Colon (tissue), 2 donors: ENCODE data around the gene HCN4.

ENCODE experiments used
- FAIRE-seq: peaks from 2 replicates; lab custom pipeline; 2012; peaks lifted over from hg19 to GRCh38; lab: Jason Lieb, UNC
- donor health status: control.
- donor health status: control.

Gene HCN4

GRCh38 chr15:73378089-73378488 is 9.3 kb upstream of the HCN4 start:
- FAIRE-seq = no peak

- FAIRE-seq = no peak
Observed at GRCh38 chr15:73375755-73376305, 7.1 kb upstream of the HCN4 start.

GRCh38 chr15:73375012-73375411 is 6.3 kb upstream of the HCN4 start:
- no peak for FAIRE-seq

GRCh38 chr15:73374604-73375003 is 5.8 kb upstream of the HCN4 start:
- no peak for FAIRE-seq

GRCh38 chr15:73373221-73373620 is 4.5 kb upstream of the HCN4 start:
- FAIRE-seq = no peak

GRCh38 chr15:73371812-73372211 is 3.1 kb upstream of the HCN4 start:
- no peak for FAIRE-seq

GRCh38 chr15:73370151-73370550 is 1.4 kb upstream of the HCN4 start:
- FAIRE-seq = no peak

- FAIRE-seq = no peak
Observed at GRCh38 chr15:73369154-73369694, 466 bp upstream of the HCN4 start.

- FAIRE-seq = no peak
Observed at GRCh38 chr15:73367624-73368300, 996 bp downstream of the HCN4 start.

GRCh38 chr15:73366766-73367623 is 1.8 kb downstream of the HCN4 start:
- no peak for FAIRE-seq

GRCh38 chr15:73364070-73364469 is 4.7 kb downstream of the HCN4 start:
- FAIRE-seq = no peak

- FAIRE-seq = no peak
Observed at GRCh38 chr15:73362900-73363299, 5.9 kb downstream of the HCN4 start.

GRCh38 chr15:73361337-73361736 is 7.4 kb downstream of the HCN4 start:
- no peak for FAIRE-seq

GRCh38 chr15:73359651-73360050 is 9.1 kb downstream of the HCN4 start:
- FAIRE-seq = no peak

- no peak for FAIRE-seq
Observed at GRCh38 chr15:73357999-73358665, 10.6 kb downstream of the HCN4 start.

- FAIRE-seq = no peak
Observed at GRCh38 chr15:73355612-73356265, 13.0 kb downstream of the HCN4 start.

- FAIRE-seq = no peak
Observed at GRCh38 chr15:73354241-73354640, 14.5 kb downstream of the HCN4 start.

GRCh38 chr15:73353734-73354133 is 15.0 kb downstream of the HCN4 start:
- FAIRE-seq = no peak

GRCh38 chr15:73352082-73352481 is 16.7 kb downstream of the HCN4 start:
- no peak for FAIRE-seq

GRCh38 chr15:73349191-73349590 is 19.6 kb downstream of the HCN4 start:
- FAIRE-seq = no peak

- FAIRE-seq = no peak
Observed at GRCh38 chr15:73346735-73347312, 21.9 kb downstream of the HCN4 start.

GRCh38 chr15:73345658-73346057 is 23.1 kb downstream of the HCN4 start:
- no peak for FAIRE-seq
